ENCODE results near the gene CTSC.

The CTSC gene

GRCh38 chr11:88337181-88337986 lies at the start of gene CTSC:
Gene CTSC (minus strand): TSS chr11:88337736. CDS start chr11:88337672, 64 bp downstream.
- peak within 1 kb of the TSS; percentile 86 for H3K4me3 ChIP-seq (ENCODE audit: low read length)
- TF ChIP-seq ZNF274 (IDR thresholded peaks at IDR 0.05; ENCODE audit: low read depth, low read length), result no peak

- no peak for TF ChIP-seq ZNF274 (IDR thresholded peaks at IDR 0.05; ENCODE audit: low read depth, low read length)
Observed at GRCh38 chr11:88384669-88385005, 47.1 kb upstream of the CTSC start.

GRCh38 chr11:88384004-88384668 lies 46.6 kb upstream of the CTSC start:
- no peak overlapping the region for H3K4me3 ChIP-seq (ENCODE audit: low read length)
- no peak for TF ChIP-seq ZNF274 (IDR thresholded peaks at IDR 0.05; ENCODE audit: low read depth, low read length)

More at GRCh38 chr11:88384669-88385005, 47.1 kb upstream of the CTSC start:
- no peak overlapping the region for H3K4me3 ChIP-seq (ENCODE audit: low read length)

GRCh38 chr11:88383447-88383846 lies 45.9 kb upstream of the CTSC start:
- TF ChIP-seq ZNF274 (IDR thresholded peaks at IDR 0.05; ENCODE audit: low read depth, low read length), result no peak
- H3K4me3 ChIP-seq (ENCODE audit: low read length), result no peak overlapping the region

- no peak overlapping the region for H3K4me3 ChIP-seq (ENCODE audit: low read length)
- TF ChIP-seq ZNF274 (IDR thresholded peaks at IDR 0.05; ENCODE audit: low read depth, low read length), result no peak
Observed at GRCh38 chr11:88379130-88379529, 41.6 kb upstream of the CTSC start.

GRCh38 chr11:88378422-88379066 lies 41.0 kb upstream of the CTSC start:
- TF ChIP-seq ZNF274 (IDR thresholded peaks at IDR 0.05; ENCODE audit: low read depth, low read length), result no peak
- H3K4me3 ChIP-seq (ENCODE audit: low read length), result no peak overlapping the region

GRCh38 chr11:88377646-88378045 lies 40.1 kb upstream of the CTSC start:
- TF ChIP-seq ZNF274 (IDR thresholded peaks at IDR 0.05; ENCODE audit: low read depth, low read length), result no peak

GRCh38 chr11:88377144-88377543 lies 39.6 kb upstream of the CTSC start:
- no peak overlapping the region for H3K4me3 ChIP-seq (ENCODE audit: low read length)
- no peak for TF ChIP-seq ZNF274 (IDR thresholded peaks at IDR 0.05; ENCODE audit: low read depth, low read length)

More at GRCh38 chr11:88377646-88378045, 40.1 kb upstream of the CTSC start:
- no peak overlapping the region for H3K4me3 ChIP-seq (ENCODE audit: low read length)

GRCh38 chr11:88375927-88376470 lies 38.5 kb upstream of the CTSC start:
- no peak overlapping the region for H3K4me3 ChIP-seq (ENCODE audit: low read length)
- no peak for TF ChIP-seq ZNF274 (IDR thresholded peaks at IDR 0.05; ENCODE audit: low read depth, low read length)

GRCh38 chr11:88370782-88371181 lies 33.2 kb upstream of the CTSC start:
- no peak for TF ChIP-seq ZNF274 (IDR thresholded peaks at IDR 0.05; ENCODE audit: low read depth, low read length)
- no peak overlapping the region for H3K4me3 ChIP-seq (ENCODE audit: low read length)

- TF ChIP-seq ZNF274 (IDR thresholded peaks at IDR 0.05; ENCODE audit: low read depth, low read length), result no peak
- H3K4me3 ChIP-seq (ENCODE audit: low read length), result no peak overlapping the region
Observed at GRCh38 chr11:88367310-88367709, 29.8 kb upstream of the CTSC start.

- no peak for TF ChIP-seq ZNF274 (IDR thresholded peaks at IDR 0.05; ENCODE audit: low read depth, low read length)
Observed at GRCh38 chr11:88363648-88364065, 26.1 kb upstream of the CTSC start.

GRCh38 chr11:88363004-88363403 lies 25.5 kb upstream of the CTSC start:
- H3K4me3 ChIP-seq (ENCODE audit: low read length), result no peak overlapping the region
- no peak for TF ChIP-seq ZNF274 (IDR thresholded peaks at IDR 0.05; ENCODE audit: low read depth, low read length)

More at GRCh38 chr11:88363648-88364065, 26.1 kb upstream of the CTSC start:
- no peak overlapping the region for H3K4me3 ChIP-seq (ENCODE audit: low read length)

- no peak for TF ChIP-seq ZNF274 (IDR thresholded peaks at IDR 0.05; ENCODE audit: low read depth, low read length)
- no peak overlapping the region; the same call in 1 of the 2 replicates for H3K4me3 ChIP-seq (ENCODE audit: low read length)
Observed at GRCh38 chr11:88360141-88360540, 22.6 kb upstream of the CTSC start.

Data from GM08714 (cell line).